Immature natural killer cell (primary cell): ENCODE measurements around the gene ETV2. TPM values are rescaled to one million over a fixed set of nuclear protein-coding genes. Genes with fewer than 3 reads are reported as not detected.
A peak's percentile ranks its signal among the peaks of the same experiment; 100 is the strongest.

Experiments
- DNase-seq, 3 donors: peaks; one replicate each; pipeline ENCODE4 v3.0.0; 2022; ENCODE audit warnings: mixed read lengths in 1 of 3
- H3K27ac Mint-ChIP-seq, 6 donors: one replicate each; pipeline ENCODE4 v1.8.0; 2020; ENCODE audit warnings: mixed read lengths in 6 of 6, mild to moderate bottlenecking in 5 of 6, inconsistent platforms in 4 of 6, moderate library complexity in 3 of 6
- H3K27me3 Mint-ChIP-seq, 3 donors: one replicate each; pipeline ENCODE4 v1.8.0; 2020 to 2021; ENCODE audit warnings: low read depth in 3 of 3, mild to moderate bottlenecking in 3 of 3, mixed read lengths in 3 of 3, moderate library complexity in 3 of 3, inconsistent platforms in 1 of 3
- H3K36me3 Mint-ChIP-seq, 3 donors: one replicate each; pipeline ENCODE4 v1.8.0; 2020; ENCODE audit warnings: mixed read lengths in 3 of 3, inconsistent platforms in 2 of 3, mild to moderate bottlenecking in 2 of 3
- H3K4me1 Mint-ChIP-seq, 2 donors: one replicate each; pipeline ENCODE4 v1.8.0; 2020; ENCODE audit warnings: inconsistent platforms in 2 of 2, mild to moderate bottlenecking in 2 of 2, mixed read lengths in 2 of 2, moderate library complexity in 1 of 2
- H3K4me3 Mint-ChIP-seq, 5 donors: one replicate each; pipeline ENCODE4 v1.8.0; 2020; ENCODE audit warnings: mild to moderate bottlenecking in 5 of 5, mixed read lengths in 5 of 5, inconsistent platforms in 3 of 5, moderate library complexity in 3 of 5
- H3K9me3 Mint-ChIP-seq, 6 donors: one replicate each; pipeline ENCODE4 v1.8.0; 2020; ENCODE audit warnings: mild to moderate bottlenecking in 6 of 6, mixed read lengths in 6 of 6, inconsistent platforms in 4 of 6, moderate library complexity in 3 of 6
- polyA plus RNA-seq, 3 donors: library from polyadenylated mRNA; unstranded; fragments of 300-500 nt; fragmentation: Illumina TruSeq; gene quantifications; one replicate each; pipeline ENCODE4 v1.2.3, GENCODE V29; 2021

Gene ETV2
- polyA plus RNA-seq, 3 donors from 2014 or later = 0.55 to 0.79 (median 0.68) TPM

DNA sequence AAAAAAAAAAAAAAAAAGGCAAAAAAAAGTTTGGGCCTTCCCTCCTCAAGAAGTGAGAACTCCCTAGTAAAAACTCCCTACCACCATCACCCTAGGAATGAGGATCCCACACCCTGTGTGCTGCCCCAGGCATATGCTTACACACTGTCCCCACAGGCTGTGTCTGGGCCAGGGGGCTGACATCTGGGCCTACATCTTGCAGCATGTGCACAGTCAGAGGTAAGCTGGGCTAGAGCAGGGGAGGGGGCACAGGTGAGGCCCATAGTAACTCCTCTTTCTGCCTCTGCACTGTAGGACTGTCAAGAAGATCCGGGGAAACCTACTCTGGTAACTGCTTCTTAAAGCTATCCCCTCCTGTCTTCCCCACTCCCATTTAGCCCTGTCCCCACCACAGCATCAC is 28.0 kb upstream of the ETV2 start:
- peaks cover 5 to 8% (median 7%) of the 10 kb centered on the region in 3 donors for H3K36me3 Mint-ChIP-seq
- peaks cover 3 to 6% (median 4%) of the 10 kb centered on the region in 3 donors for H3K27me3 Mint-ChIP-seq
- peak overlapping the region; percentile 71 to 89 (median 86) for H3K4me3 Mint-ChIP-seq
- H3K27ac Mint-ChIP-seq = peak overlapping the region in 4 of 6 donors; percentile 79 to 88 (median 82)
- H3K9me3 Mint-ChIP-seq = peaks cover 0 to under 1% (median 0%) of the 10 kb centered on the region in 6 donors
- H3K4me1 Mint-ChIP-seq = peaks cover 12 to 17% of the 10 kb centered on the region in 2 donors
- no peak for DNase-seq

DNA sequence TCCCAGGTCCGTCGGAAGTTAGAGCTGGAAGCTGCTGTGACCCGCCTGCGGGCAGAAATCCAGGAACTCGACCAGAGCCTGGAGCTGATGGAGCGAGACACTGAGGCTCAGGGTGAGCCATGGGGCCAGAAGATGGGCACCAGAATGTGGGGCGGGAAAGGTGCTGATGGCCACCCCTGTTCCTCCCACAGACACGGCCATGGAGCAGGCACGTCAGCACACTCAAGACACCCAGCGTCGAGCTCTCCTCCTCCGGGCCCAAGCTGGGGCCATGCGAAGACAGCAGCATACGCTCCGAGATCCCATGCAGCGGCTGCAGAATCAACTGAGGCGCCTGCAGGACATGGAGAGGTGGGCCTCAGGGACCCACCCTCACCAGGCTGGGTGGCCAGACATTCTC is 26.5 kb upstream of the ETV2 start:
- H3K27ac Mint-ChIP-seq = peak overlapping the region in 1 of 6 donors; percentile 5
- H3K4me1 Mint-ChIP-seq = peaks cover 12 to 17% of the 10 kb centered on the region in 2 donors
- H3K36me3 Mint-ChIP-seq = peaks cover 5 to 8% (median 7%) of the 10 kb centered on the region in 3 donors
- no peak for DNase-seq
- no peaks in the 10 kb centered on the region for H3K9me3 Mint-ChIP-seq
- peaks cover 3 to 4% (median 4%) of the 10 kb centered on the region in 3 donors for H3K27me3 Mint-ChIP-seq
- no peak overlapping the region for H3K4me3 Mint-ChIP-seq

DNA sequence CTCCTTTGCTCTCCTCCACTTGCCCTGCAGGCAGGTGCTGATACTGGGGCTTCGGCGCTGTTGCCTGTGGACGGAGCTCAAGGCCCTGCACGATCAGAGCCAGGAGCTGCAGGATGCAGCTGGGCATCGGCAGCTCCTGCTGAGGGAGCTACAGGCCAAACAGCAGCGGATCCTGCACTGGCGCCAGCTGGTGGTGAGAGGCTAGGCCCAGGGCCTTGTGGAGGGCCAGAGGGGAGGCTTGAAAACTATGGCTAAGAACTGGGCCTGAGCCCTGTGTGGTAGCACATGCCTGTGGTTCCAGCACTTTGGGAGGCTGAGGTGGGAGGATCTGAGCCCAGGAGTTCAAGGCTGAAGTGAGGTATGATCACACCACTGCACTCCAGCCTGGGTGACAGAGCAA is 22.7 kb upstream of the ETV2 start:
- Mint-ChIP-seq H3K27ac (no peak overlapping the region), H3K4me1 (peaks cover 0 to under 1% of the 10 kb centered on the region in 2 donors), H3K36me3 (peaks cover 5 to 21% (median 14%) of the 10 kb centered on the region in 3 donors), H3K9me3 (no peaks in the 10 kb centered on the region), H3K4me3 (no peak overlapping the region), H3K27me3 (peaks cover 0 to 1% (median 0%) of the 10 kb centered on the region in 3 donors)
- no peak for DNase-seq

DNA sequence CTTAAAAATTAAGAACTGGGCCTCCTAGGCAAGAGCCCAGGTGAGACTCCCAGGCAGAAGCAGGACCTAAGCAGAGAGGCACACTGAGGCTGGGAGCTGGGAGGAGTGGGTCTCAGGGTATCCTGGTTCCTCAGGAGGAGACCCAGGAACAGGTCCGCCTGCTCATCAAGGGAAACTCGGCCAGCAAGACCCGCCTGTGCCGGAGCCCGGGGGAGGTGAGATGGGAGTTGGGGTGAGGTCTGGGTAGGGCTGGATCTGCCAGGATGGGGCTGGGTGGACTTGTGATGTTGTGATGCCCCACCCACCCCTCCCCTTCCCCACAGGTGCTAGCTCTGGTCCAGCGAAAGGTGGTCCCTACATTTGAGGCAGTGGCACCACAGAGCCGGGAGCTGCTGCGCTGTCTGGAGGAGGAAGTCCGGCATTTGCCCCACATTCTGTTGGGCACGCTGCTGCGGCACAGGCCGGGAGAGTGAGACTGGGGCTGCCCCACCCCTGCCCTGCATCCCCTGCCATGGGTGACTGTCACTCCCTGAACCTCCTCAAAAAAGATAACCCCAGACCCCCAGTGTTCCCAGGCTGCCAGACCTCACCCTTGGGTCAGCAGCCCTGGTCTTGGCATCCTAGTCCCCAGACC is 22.1 kb upstream of the ETV2 start:
- Mint-ChIP-seq H3K36me3 (peaks cover 5 to 20% (median 14%) of the 10 kb centered on the region in 3 donors), H3K9me3 (no peaks in the 10 kb centered on the region), H3K27ac (no peak overlapping the region), H3K27me3 (peaks cover 0 to 1% (median 0%) of the 10 kb centered on the region in 3 donors), H3K4me1 (no peaks in the 10 kb centered on the region), H3K4me3 (no peak overlapping the region)
- DNase-seq = no peak

- DNase-seq = no peak
- no peak overlapping the region for H3K4me3 Mint-ChIP-seq
- peaks cover 5 to 18% (median 14%) of the 10 kb centered on the region in 3 donors for H3K36me3 Mint-ChIP-seq
- H3K27me3 Mint-ChIP-seq = peaks cover 0 to 1% (median 0%) of the 10 kb centered on the region in 3 donors
- H3K9me3 Mint-ChIP-seq = no peaks in the 10 kb centered on the region
- H3K27ac Mint-ChIP-seq = no peak overlapping the region
- no peaks in the 10 kb centered on the region for H3K4me1 Mint-ChIP-seq
Observed at GRCh38 chr19:35620001-35620400, 21.5 kb upstream of the ETV2 start.

GRCh38 chr19:35621708-35622107 is 19.8 kb upstream of the ETV2 start:
- H3K27ac Mint-ChIP-seq = peak overlapping the region in 1 of 6 donors; percentile 35
- no peak overlapping the region for H3K4me3 Mint-ChIP-seq
- H3K9me3 Mint-ChIP-seq = no peaks in the 10 kb centered on the region
- H3K27me3 Mint-ChIP-seq = peaks cover 0 to 1% (median 0%) of the 10 kb centered on the region in 3 donors
- DNase-seq = no peak
- H3K4me1 Mint-ChIP-seq = peaks cover 0 to 1% of the 10 kb centered on the region in 2 donors
- peaks cover 0 to 13% (median 8%) of the 10 kb centered on the region in 3 donors for H3K36me3 Mint-ChIP-seq

GRCh38 chr19:35622750-35623149 is 18.8 kb upstream of the ETV2 start:
- no peak for DNase-seq
- Mint-ChIP-seq H3K4me3 (no peak overlapping the region), H3K27ac (no peak overlapping the region), H3K36me3 (peaks cover 0 to 13% (median 7%) of the 10 kb centered on the region in 3 donors), H3K27me3 (peaks cover 0 to 1% (median 0%) of the 10 kb centered on the region in 3 donors), H3K9me3 (no peaks in the 10 kb centered on the region), H3K4me1 (peaks cover 0 to 1% of the 10 kb centered on the region in 2 donors)

DNA sequence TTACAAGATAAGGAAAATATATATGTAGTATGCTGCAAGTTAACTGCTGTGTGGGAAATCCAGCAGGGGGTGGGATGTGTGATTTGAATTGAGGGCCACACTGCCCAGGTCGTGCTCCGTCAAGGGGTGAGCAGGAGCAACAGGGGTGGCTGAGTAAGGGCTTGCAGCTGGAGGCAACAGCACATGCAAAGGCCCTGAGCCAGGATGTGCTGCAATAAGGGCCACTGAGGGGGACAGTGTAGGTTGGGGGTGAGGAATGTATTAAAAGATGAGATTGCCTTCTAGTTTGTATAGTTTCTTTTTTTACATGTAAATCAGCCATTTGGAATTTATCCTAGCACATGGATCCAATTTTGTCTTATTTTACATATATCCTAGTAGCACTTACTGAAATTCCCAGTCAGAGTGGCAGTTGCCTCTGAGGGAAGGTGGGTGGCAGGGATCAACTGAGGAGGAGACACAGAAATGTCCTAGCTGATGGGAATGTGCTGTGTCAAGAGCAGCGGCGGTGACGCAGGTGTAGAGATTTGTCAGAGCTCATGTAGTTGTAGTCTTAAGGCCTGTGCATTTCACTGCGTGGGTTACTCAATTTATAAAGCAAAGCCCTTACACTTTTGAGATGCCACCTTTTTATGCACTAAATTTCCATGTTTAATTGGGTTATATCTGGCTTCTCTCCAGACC is 18.1 kb upstream of the ETV2 start:
- DNase-seq = no peak
- H3K4me3 Mint-ChIP-seq = no peak overlapping the region
- peaks cover 0 to 3% (median under 1%) of the 10 kb centered on the region in 3 donors for H3K27me3 Mint-ChIP-seq
- no peaks in the 10 kb centered on the region for H3K9me3 Mint-ChIP-seq
- H3K36me3 Mint-ChIP-seq = peaks cover 0 to 13% (median 7%) of the 10 kb centered on the region in 3 donors
- peak overlapping the region in 2 of 6 donors; percentile 10 to 18 for H3K27ac Mint-ChIP-seq
- peaks cover 5 to 7% of the 10 kb centered on the region in 2 donors for H3K4me1 Mint-ChIP-seq

DNA sequence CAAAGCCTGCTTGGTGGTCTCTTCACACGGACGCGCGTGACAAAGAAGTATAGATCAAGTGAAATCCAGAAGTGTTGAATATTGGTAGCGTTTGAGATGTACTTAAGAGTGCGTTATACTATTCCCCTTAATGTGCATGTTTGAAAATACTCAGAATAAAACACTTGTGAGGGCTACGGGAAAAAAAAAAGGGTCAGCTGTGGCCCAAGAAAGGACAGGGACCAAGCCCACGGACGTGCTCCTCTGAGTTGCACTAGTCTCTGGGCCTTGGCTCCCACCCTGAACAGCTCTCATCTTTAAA is 13.3 kb upstream of the ETV2 start:
- no peak for DNase-seq
- H3K9me3 Mint-ChIP-seq = no peaks in the 10 kb centered on the region
- peaks cover 10 to 24% (median 15%) of the 10 kb centered on the region in 3 donors for H3K36me3 Mint-ChIP-seq
- peaks cover 21 to 32% of the 10 kb centered on the region in 2 donors for H3K4me1 Mint-ChIP-seq
- peak overlapping the region; percentile 91 to 99 (median 98) for H3K27ac Mint-ChIP-seq
- H3K4me3 Mint-ChIP-seq = peak overlapping the region; percentile 95 to 100 (median 99)
- H3K27me3 Mint-ChIP-seq = peaks cover 5 to 8% (median 5%) of the 10 kb centered on the region in 3 donors

DNA sequence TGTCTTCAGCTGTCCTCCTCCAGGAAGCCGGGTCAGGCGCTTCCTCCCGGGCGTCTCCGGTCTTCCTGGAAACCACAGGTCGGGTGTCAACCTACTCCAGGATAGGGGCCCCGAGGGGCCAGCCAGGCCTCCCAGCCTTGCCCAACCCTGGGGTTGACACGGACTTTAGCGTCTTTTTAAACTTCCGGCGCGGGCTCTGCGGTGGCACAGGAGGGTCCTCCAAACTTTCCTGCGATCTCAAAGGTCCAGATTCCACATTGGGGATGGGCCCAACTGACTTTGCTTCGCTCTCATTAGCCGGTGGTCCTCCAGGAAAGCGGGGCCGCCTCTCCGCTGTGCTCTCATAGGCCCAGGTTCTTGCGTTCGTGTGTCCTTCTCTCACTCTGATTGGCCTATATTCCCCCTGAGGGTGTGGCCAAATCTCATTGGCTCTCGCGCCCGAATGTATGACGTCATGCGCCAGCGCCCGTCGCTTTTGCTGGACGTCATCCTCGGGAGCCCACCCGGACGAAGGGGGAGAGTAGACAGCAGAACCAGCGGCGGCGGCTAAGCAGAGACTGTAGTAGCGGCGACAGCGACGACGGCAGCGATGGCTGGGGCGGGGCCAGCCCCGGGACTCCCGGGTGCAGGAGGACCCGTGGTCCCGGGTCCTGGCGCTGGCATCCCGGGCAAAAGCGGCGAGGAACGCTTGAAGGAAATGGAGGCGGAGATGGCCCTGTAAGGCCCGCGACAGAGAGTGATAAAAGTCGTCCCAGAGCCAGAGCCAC is 12.8 kb upstream of the ETV2 start, which contains the start of gene RBM42:
TSS of gene RBM42 (plus strand) at position 472 of the 767 bp plus-strand sequence. CDS start at position 590, 118 bp downstream.
- H3K27me3 Mint-ChIP-seq = peaks cover 5 to 8% (median 5%) of the 10 kb centered on the region in 3 donors
- H3K27ac Mint-ChIP-seq = peak within 1 kb of the TSS; percentile 91 to 99 (median 98)
- peak within 1 kb of the TSS; percentile 95 to 100 (median 99) for H3K4me3 Mint-ChIP-seq
- no peaks in the 10 kb centered on the region for H3K9me3 Mint-ChIP-seq
- H3K4me1 Mint-ChIP-seq = peaks cover 23 to 36% of the 10 kb centered on the region in 2 donors
- DNase-seq = peak; percentile 98 to 99 (median 98)
- peaks cover 13 to 26% (median 17%) of the 10 kb centered on the region in 3 donors for H3K36me3 Mint-ChIP-seq

DNA sequence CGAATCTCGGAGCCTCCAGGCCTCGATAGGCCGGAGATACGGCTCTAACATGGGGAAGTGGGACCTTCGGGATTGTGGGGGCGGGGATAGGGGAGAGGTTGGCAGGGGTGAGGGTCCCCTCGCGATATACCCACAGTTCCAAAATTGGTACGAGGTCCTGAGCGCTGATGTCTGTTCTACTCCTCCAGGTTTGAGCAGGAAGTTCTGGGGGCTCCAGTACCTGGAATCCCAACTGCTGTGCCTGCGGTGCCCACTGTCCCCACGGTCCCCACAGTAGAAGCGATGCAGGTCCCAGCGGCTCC is 12.3 kb upstream of the ETV2 start:
- no peak for DNase-seq
- Mint-ChIP-seq H3K27me3 (peaks cover 5 to 8% (median 5%) of the 10 kb centered on the region in 3 donors), H3K9me3 (no peaks in the 10 kb centered on the region), H3K27ac (peak overlapping the region; percentile 91 to 99 (median 98)), H3K36me3 (peaks cover 13 to 26% (median 17%) of the 10 kb centered on the region in 3 donors), H3K4me3 (peak overlapping the region; percentile 95 to 100 (median 99)), H3K4me1 (peaks cover 23 to 36% of the 10 kb centered on the region in 2 donors)

- H3K27ac Mint-ChIP-seq = no peak overlapping the region
- DNase-seq = no peak
- H3K36me3 Mint-ChIP-seq = peaks cover 13 to 38% (median 21%) of the 10 kb centered on the region in 3 donors
- peaks cover under 1% of the 10 kb centered on the region in 3 donors for H3K27me3 Mint-ChIP-seq
- H3K4me3 Mint-ChIP-seq = no peak overlapping the region
- H3K4me1 Mint-ChIP-seq = peaks cover 12 to 26% of the 10 kb centered on the region in 2 donors
- H3K9me3 Mint-ChIP-seq = no peaks in the 10 kb centered on the region
Observed at GRCh38 chr19:35633727-35634440, 7.7 kb upstream of the ETV2 start.

- H3K4me3 Mint-ChIP-seq = no peak overlapping the region
Observed at GRCh38 chr19:35636651-35637050, 4.9 kb upstream of the ETV2 start.

More at GRCh38 chr19:35636651-35637050, 4.9 kb upstream of the ETV2 start:
- no peak for DNase-seq
- Mint-ChIP-seq H3K36me3 (peaks cover 10 to 29% (median 17%) of the 10 kb centered on the region in 3 donors), H3K9me3 (no peaks in the 10 kb centered on the region), H3K4me1 (peaks cover 6 to 11% of the 10 kb centered on the region in 2 donors), H3K27ac (no peak overlapping the region), H3K27me3 (peaks cover 0 to 2% (median 0%) of the 10 kb centered on the region in 3 donors)
